CD4-positive, alpha-beta T cell (primary cell): Measurements from ENCODE around the gene TDRD1. TPM values are rescaled to one million over a fixed set of nuclear protein-coding genes. Genes with fewer than 3 reads are reported as not detected.

Source experiments
- ATAC-seq: fragments of 200-7000 bp; cut with Tn5 transposase; one replicate; pipeline ENCODE4 v1.10.0; 2022; ENCODE audit warnings: mild to moderate bottlenecking; ENCODE audit not compliant: poor library complexity
- CTCF ChIA-PET: fragments of 350-600 bp; sonication (Branson Sonifier 250); formaldehyde crosslinking; loops from one replicate; lab custom pipeline; 2021; ENCODE audit warnings: antibody characterized with exemption, inconsistent platforms; lab: Charles Lee
- POLR2A ChIA-PET: fragments of 350-600 bp; sonication (Branson Sonifier 250); formaldehyde crosslinking; loops from one replicate; lab custom pipeline; 2021; ENCODE audit warnings: antibody characterized with exemption, inconsistent platforms; lab: Charles Lee
- DNase-seq, 14 experiments: peaks; one replicate each; pipeline ENCODE4 v3.0.0-alpha.2; 2013 to 2020; ENCODE audit warnings: mixed read lengths in 2 of 14
- H3K27ac ChIP-seq, 2 donors: one replicate each; pipeline versions ENCODE4 v1.5.1 to v1.7.0; 2013; ENCODE audit warnings: low read length in 2 of 2, low read depth in 1 of 2, mild to moderate bottlenecking in 1 of 2
- H3K27me3 ChIP-seq, 2 experiments: 1 replicate in 1 of 2; 2 replicates in 1 of 2; pipeline versions ENCODE4 v1.6.1 to v1.7.0; 2013; ENCODE audit warnings: low read length in 2 of 2, control low read depth in 1 of 2, mild to moderate bottlenecking in 1 of 2, moderate library complexity in 1 of 2; ENCODE audit not compliant: insufficient read depth in 2 of 2, control insufficient read depth in 1 of 2
- H3K36me3 ChIP-seq: one replicate; pipeline ENCODE4 v1.6.1; 2013; ENCODE audit warnings: low read length, control low read depth; ENCODE audit not compliant: insufficient read depth
- H3K4me1 ChIP-seq: one replicate; pipeline ENCODE4 v1.6.1; 2013; ENCODE audit warnings: low read length, control low read depth; ENCODE audit not compliant: insufficient read depth
- H3K4me3 ChIP-seq: one replicate; pipeline ENCODE4 v1.5.1; 2013; ENCODE audit warnings: mild to moderate bottlenecking, low read length, moderate library complexity
- H3K9me3 ChIP-seq, 2 experiments: 1 replicate in 1 of 2; 2 replicates in 1 of 2; pipeline versions ENCODE4 v1.6.1 to v1.7.0; 2013; ENCODE audit warnings: low read length in 2 of 2, mild to moderate bottlenecking in 2 of 2, control low read depth in 1 of 2, moderate library complexity in 1 of 2; ENCODE audit not compliant: control insufficient read depth in 1 of 2, insufficient read depth in 1 of 2
- H3K27ac Mint-ChIP-seq: one replicate; pipeline ENCODE4 v1.8.0; 2020; ENCODE audit warnings: mixed read lengths
- H3K27me3 Mint-ChIP-seq: one replicate; pipeline ENCODE4 v1.8.0; 2021; ENCODE audit warnings: mixed read lengths
- H3K36me3 Mint-ChIP-seq: one replicate; pipeline ENCODE4 v1.8.0; 2021; ENCODE audit warnings: low read depth, mixed read lengths
- H3K4me1 Mint-ChIP-seq: one replicate; pipeline ENCODE4 v1.8.0; 2021; ENCODE audit warnings: low read depth, mixed read lengths
- H3K4me3 Mint-ChIP-seq: one replicate; pipeline ENCODE4 v1.8.0; 2020; ENCODE audit warnings: mild to moderate bottlenecking, mixed read lengths
- H3K9me3 Mint-ChIP-seq: one replicate; pipeline ENCODE4 v1.8.0; 2020; ENCODE audit warnings: mixed read lengths
- CTCF ChIP-seq: fragments of 200-600 bp; IDR thresholded peaks from one replicate; pipeline ENCODE4 v1.8.0; 2022; ENCODE audit warnings: antibody characterized with exemption, mild to moderate bottlenecking
- intact Hi-C, 2 experiments: fragments of 100-400 bp; cut with DNase I in 1 of 2; cut with micrococcal nuclease in 1 of 2; formaldehyde crosslinking; loops; one replicate each; pipeline versions ENCODE4 v1.15.1 to v1.9.0; 2023 to 2025; cut with DNase I, micrococcal nuclease
- total RNA-seq, 174 experiments: library from RNA in 2 of 174; stranded (reverse) in 2 of 174; gene quantifications; one replicate each; pipeline ENCODE4 v1.2.3 and lab custom pipeline; 2021 to 2026

Gene TDRD1
- total RNA-seq, 2 experiments from 2014 or later: not detected

DNA sequence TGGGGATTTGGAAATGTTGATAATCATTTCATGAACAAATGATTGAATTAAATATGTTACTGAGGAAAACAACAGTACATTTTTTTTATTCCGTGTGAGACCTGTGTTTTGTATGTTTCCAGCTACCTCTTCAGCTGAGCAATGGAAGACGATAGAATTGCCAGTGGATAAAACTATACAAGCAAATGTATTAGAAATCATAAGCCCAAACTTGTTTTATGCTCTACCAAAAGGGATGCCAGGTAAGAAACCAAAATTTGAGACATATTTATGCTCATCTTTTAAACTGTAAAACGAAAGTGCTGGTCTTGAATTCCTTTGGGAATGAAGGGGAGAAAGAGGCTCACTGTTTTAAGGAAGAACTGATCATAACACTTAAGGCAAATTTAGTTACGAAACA, 42.1 kb downstream of the TDRD1 start:
- Mint-ChIP-seq H3K4me3 (no peak overlapping the region), H3K27me3 (peaks cover 27% of the 10 kb centered on the region), H3K36me3 (no peaks in the 10 kb centered on the region), H3K9me3 (no peaks in the 10 kb centered on the region), H3K27ac (no peak overlapping the region), H3K4me1 (no peaks in the 10 kb centered on the region)
- no peak overlapping the region for H3K4me3 ChIP-seq
- no peaks in the 10 kb centered on the region for H3K36me3 ChIP-seq
- no peaks in the 10 kb centered on the region for H3K27me3 ChIP-seq
- no peaks in the 10 kb centered on the region for H3K9me3 ChIP-seq
- ChIA-PET CTCF (interaction anchor here (2.0 kb wide), 1 partner anchor 13 kb away, joined by 6 read pairs; no protein-coding TSS in a partner anchor), POLR2A (no interaction called here)
- H3K4me1 ChIP-seq: no peaks in the 10 kb centered on the region
- no peak overlapping the region for H3K27ac ChIP-seq
- no peak for DNase-seq
- intact Hi-C loops: no loop called here
- no peak for TF ChIP-seq CTCF
- no peak for ATAC-seq

- ChIA-PET POLR2A (no interaction called here), CTCF (interaction anchor here (2.0 kb wide), 1 partner anchor 15 kb away, joined by 6 read pairs; no protein-coding TSS in a partner anchor)
- Histone ChIP-seq H3K9me3 (no peaks in the 10 kb centered on the region), H3K4me3 (no peak overlapping the region), H3K36me3 (no peaks in the 10 kb centered on the region), H3K27me3 (peaks cover 0 to 4% of the 10 kb centered on the region in 2 experiments), H3K27ac (no peak overlapping the region), H3K4me1 (no peaks in the 10 kb centered on the region)
- no peak for ATAC-seq
- no peak for DNase-seq
- no peak for TF ChIP-seq CTCF
- H3K4me1 Mint-ChIP-seq: no peaks in the 10 kb centered on the region
- no peaks in the 10 kb centered on the region for H3K9me3 Mint-ChIP-seq
- no peak overlapping the region for H3K4me3 Mint-ChIP-seq
- no peak overlapping the region for H3K27ac Mint-ChIP-seq
- H3K27me3 Mint-ChIP-seq: peaks cover 27% of the 10 kb centered on the region
- intact Hi-C loops: no loop called here
- no peaks in the 10 kb centered on the region for H3K36me3 Mint-ChIP-seq
Measured at GRCh38 chr10:114223066-114223465, 43.9 kb downstream of the TDRD1 start.

- intact Hi-C loops: no loop called here
- no peak for DNase-seq
- Mint-ChIP-seq H3K36me3 (no peaks in the 10 kb centered on the region), H3K4me3 (no peak overlapping the region), H3K4me1 (no peaks in the 10 kb centered on the region), H3K27me3 (peaks cover 14% of the 10 kb centered on the region), H3K27ac (no peak overlapping the region), H3K9me3 (no peaks in the 10 kb centered on the region)
- ChIA-PET CTCF (no interaction called here), POLR2A (no interaction called here)
- Histone ChIP-seq H3K4me1 (no peaks in the 10 kb centered on the region), H3K27me3 (peaks cover 0 to 9% of the 10 kb centered on the region in 2 experiments), H3K9me3 (no peaks in the 10 kb centered on the region), H3K27ac (no peak overlapping the region), H3K4me3 (no peak overlapping the region), H3K36me3 (no peaks in the 10 kb centered on the region)
- no peak for TF ChIP-seq CTCF
- ATAC-seq: no peak
Measured at GRCh38 chr10:114228156-114228555, 49.0 kb downstream of the TDRD1 start.
